OCI-LY7 (cell line): Measurements from ENCODE around the gene ARL14EP. TPM values are rescaled to one million over a fixed set of nuclear protein-coding genes. Genes with fewer than 3 reads are reported as not detected.

Experiments used
- BruUV-seq: library from RNA; stranded (reverse); fragments of 400-500 nt; replicated peaks from 2 replicates; lab custom pipeline; 2021; lab: Mats Ljungman, UMichigan
- CTCF ChIA-PET: fragments of 300-600 bp; sonication (Branson Sonifier 250); formaldehyde crosslinking; loops from one replicate; lab custom pipeline; 2022; ENCODE audit warnings: antibody characterized with exemption; ENCODE audit not compliant: unreplicated experiment; lab: Charles Lee
- POLR2A ChIA-PET: fragments of 300-600 bp; sonication (Branson Sonifier 250); formaldehyde crosslinking; loops from one replicate; lab custom pipeline; 2022; ENCODE audit warnings: antibody characterized with exemption; lab: Charles Lee
- DNase-seq: peaks from one replicate; pipeline ENCODE4 v3.0.0-alpha.2; 2015; ENCODE audit warnings: low spot score
- H2AFZ ChIP-seq: fragments of 200-600 bp; sonication (generic), shearing (Covaris generic); 2 replicates; pipeline ENCODE4 v1.6.1; 2014; ENCODE audit warnings: mild to moderate bottlenecking, antibody characterized with exemption, low read length, moderate library complexity
- H3K27ac ChIP-seq: fragments of 200-600 bp; sonication (generic); 2 replicates; pipeline ENCODE4 v1.5.1; 2014; ENCODE audit warnings: mixed run types, low read depth, mild to moderate bottlenecking, moderate library complexity, low read length, inconsistent platforms; ENCODE audit not compliant: poor library complexity, severe bottlenecking
- H3K36me3 ChIP-seq: fragments of 200-600 bp; sonication (generic); 2 replicates; pipeline ENCODE4 v1.6.1; 2014; ENCODE audit warnings: mild to moderate bottlenecking, antibody characterized with exemption, low read length, moderate library complexity, mixed read lengths; ENCODE audit not compliant: insufficient read depth
- H3K4me1 ChIP-seq: fragments of 200-600 bp; sonication (generic); 2 replicates; pipeline ENCODE4 v1.5.1; 2014; ENCODE audit warnings: mild to moderate bottlenecking, low read length; ENCODE audit not compliant: insufficient read depth, poor library complexity, severe bottlenecking
- H3K4me2 ChIP-seq: fragments of 200-600 bp; sonication (generic); 2 replicates; pipeline ENCODE4 v1.6.1; 2014; ENCODE audit warnings: mild to moderate bottlenecking, low read length
- H3K4me3 ChIP-seq: fragments of 200-600 bp; sonication (generic); 2 replicates; pipeline ENCODE4 v1.5.1; 2014; ENCODE audit warnings: mild to moderate bottlenecking, low read depth, low read length; ENCODE audit not compliant: poor library complexity, severe bottlenecking
- H3K79me2 ChIP-seq: fragments of 200-600 bp; sonication (generic); 2 replicates; pipeline ENCODE4 v1.6.1; 2016; ENCODE audit warnings: low read depth, mild to moderate bottlenecking, low read length, moderate library complexity, mixed read lengths; ENCODE audit not compliant: insufficient read depth
- H3K9me2 ChIP-seq: fragments of 200-600 bp; sonication (generic); 2 replicates; pipeline ENCODE4 v1.6.1; 2016; ENCODE audit warnings: mild to moderate bottlenecking, low read length, mixed read lengths; ENCODE audit not compliant: insufficient read depth
- H3K9me3 ChIP-seq: fragments of 200-600 bp; sonication (generic); 2 replicates; pipeline ENCODE4 v1.6.1; 2014; ENCODE audit warnings: mild to moderate bottlenecking, mixed run types, low read length, mixed read lengths
- H4K20me1 ChIP-seq: fragments of 200-600 bp; sonication (generic); 2 replicates; pipeline ENCODE4 v1.6.1; 2014; ENCODE audit warnings: mild to moderate bottlenecking, antibody characterized with exemption, low read length, moderate library complexity, mixed read lengths; ENCODE audit not compliant: insufficient read depth
- CTCF ChIP-seq: fragments of 200-600 bp; sonication (generic); conservative IDR thresholded peaks from 2 replicates; pipeline ENCODE4 v1.5.1; 2014; ENCODE audit warnings: mild to moderate bottlenecking, antibody characterized with exemption, low read length, moderate library complexity, mixed read lengths
- EZH2phosphoT487 ChIP-seq: fragments of 200-600 bp; sonication (generic); IDR thresholded peaks from 2 replicates; pipeline ENCODE4 v1.6.1; 2018; ENCODE audit warnings: low read depth, borderline replicate concordance, mild to moderate bottlenecking, mixed run types, antibody characterized with exemption, low read length, moderate library complexity, mixed read lengths
- intact Hi-C: fragments of 100-400 bp; cut with micrococcal nuclease; formaldehyde crosslinking; loops from one replicate; pipeline ENCODE4 v1.10.0; 2022; ENCODE audit not compliant: unreplicated experiment
- total RNA-seq, 2 experiments: library from RNA; depleted of rRNA in 1 of 2; stranded (reverse); fragments of >200 nt in 1 of 2; shearing (Covaris generic) in 1 of 2; gene quantifications; 2 replicates each; pipeline ENCODE4 v1.2.3, GENCODE V29; 2014 to 2022

The ARL14EP gene
- total RNA-seq, 2 experiments from 2014 or later: 37.8 to 51.5 TPM

- CTCF ChIA-PET: no interaction called here
- no peak overlapping the region for H3K4me2 ChIP-seq
These were observed 12.3 kb upstream of the ARL14EP start for GRCh38 chr11:30310623-30311022.

GRCh38 chr11:30311189-30311588 lies 11.7 kb upstream of the ARL14EP start:
- intact Hi-C loops: loop anchor here (10.0 kb wide), 1 partner anchor 176 kb away; no protein-coding TSS in a partner anchor
- no peaks in the 10 kb centered on the region for H3K36me3 ChIP-seq
- H3K4me3 ChIP-seq: no peak overlapping the region
- no peak overlapping the region for H3K4me2 ChIP-seq
- no peak overlapping the region for H2AFZ ChIP-seq
- H3K27ac ChIP-seq: no peak overlapping the region
- TF ChIP-seq CTCF (no peak), EZH2phosphoT487 (no peak)
- no peaks in the 10 kb centered on the region for H3K4me1 ChIP-seq
- CTCF ChIA-PET: no interaction called here
- H3K9me2 ChIP-seq: no peaks in the 10 kb centered on the region
- 0 out of 2 replicates have a peak, but pooled peaks cover 8% of the 10 kb centered on the region for H3K9me3 ChIP-seq
- no TSS peak for BruUV-seq
- no peak for DNase-seq
- H4K20me1 ChIP-seq: no peaks in the 10 kb centered on the region
- POLR2A ChIA-PET: interaction anchor here (0.5 to 1.9 kb wide), 2 partner anchors 11 to 297 kb away, joined by 3 to 8 read pairs; partner anchors contain the start of gene ARL14EP
- H3K79me2 ChIP-seq: no peaks in the 10 kb centered on the region

More at GRCh38 chr11:30310623-30311022, 12.3 kb upstream of the ARL14EP start:
- BruUV-seq: no TSS peak
- Histone ChIP-seq H2AFZ (no peak overlapping the region), H3K27ac (no peak overlapping the region), H3K9me3 (0 out of 2 replicates have a peak, but pooled peaks cover 8% of the 10 kb centered on the region), H3K4me3 (no peak overlapping the region), H4K20me1 (no peaks in the 10 kb centered on the region), H3K36me3 (no peaks in the 10 kb centered on the region), H3K4me1 (no peaks in the 10 kb centered on the region), H3K79me2 (no peaks in the 10 kb centered on the region), H3K9me2 (no peaks in the 10 kb centered on the region)
- intact Hi-C loops: loop anchor here (10.0 kb wide), 1 partner anchor 176 kb away; no protein-coding TSS in a partner anchor
- no peak for DNase-seq
- POLR2A ChIA-PET: interaction anchor here (0.5 to 1.9 kb wide), 3 partner anchors 12 to 297 kb away, joined by 3 to 8 read pairs (median 3); partner anchors contain the start of gene ARL14EP
- TF ChIP-seq EZH2phosphoT487: no peak
- no peak for TF ChIP-seq CTCF

- Histone ChIP-seq H3K4me2 (no peak overlapping the region), H3K36me3 (no peaks in the 10 kb centered on the region), H3K9me3 (0 out of 2 replicates have a peak, but pooled peaks cover 8% of the 10 kb centered on the region), H4K20me1 (no peaks in the 10 kb centered on the region), H3K9me2 (no peaks in the 10 kb centered on the region), H3K27ac (no peak overlapping the region), H3K79me2 (no peaks in the 10 kb centered on the region), H2AFZ (no peak overlapping the region), H3K4me1 (no peaks in the 10 kb centered on the region), H3K4me3 (no peak overlapping the region)
- no peak for DNase-seq
- CTCF ChIA-PET: no interaction called here
- BruUV-seq: no TSS peak
- POLR2A ChIA-PET: interaction anchor here (1.0 to 2.3 kb wide), 2 partner anchors 11 to 246 kb away, joined by 3 to 6 read pairs; partner anchors contain the start of gene ARL14EP
- intact Hi-C loops: loop anchor here (10.0 kb wide), 1 partner anchor 177 kb away; no protein-coding TSS in a partner anchor
- TF ChIP-seq EZH2phosphoT487 (no peak), CTCF (no peak)
These were observed 10.7 kb upstream of the ARL14EP start for GRCh38 chr11:30312243-30312642.
